ENCODE results near the gene EIF3A. TPM values are rescaled to one million over a fixed set of nuclear protein-coding genes. Genes with fewer than 3 reads are reported as not detected.

The EIF3A gene
- total RNA-seq, 4 donors from 2014 or later = 78.8 to 95.4 (median 94.8) TPM

DNA sequence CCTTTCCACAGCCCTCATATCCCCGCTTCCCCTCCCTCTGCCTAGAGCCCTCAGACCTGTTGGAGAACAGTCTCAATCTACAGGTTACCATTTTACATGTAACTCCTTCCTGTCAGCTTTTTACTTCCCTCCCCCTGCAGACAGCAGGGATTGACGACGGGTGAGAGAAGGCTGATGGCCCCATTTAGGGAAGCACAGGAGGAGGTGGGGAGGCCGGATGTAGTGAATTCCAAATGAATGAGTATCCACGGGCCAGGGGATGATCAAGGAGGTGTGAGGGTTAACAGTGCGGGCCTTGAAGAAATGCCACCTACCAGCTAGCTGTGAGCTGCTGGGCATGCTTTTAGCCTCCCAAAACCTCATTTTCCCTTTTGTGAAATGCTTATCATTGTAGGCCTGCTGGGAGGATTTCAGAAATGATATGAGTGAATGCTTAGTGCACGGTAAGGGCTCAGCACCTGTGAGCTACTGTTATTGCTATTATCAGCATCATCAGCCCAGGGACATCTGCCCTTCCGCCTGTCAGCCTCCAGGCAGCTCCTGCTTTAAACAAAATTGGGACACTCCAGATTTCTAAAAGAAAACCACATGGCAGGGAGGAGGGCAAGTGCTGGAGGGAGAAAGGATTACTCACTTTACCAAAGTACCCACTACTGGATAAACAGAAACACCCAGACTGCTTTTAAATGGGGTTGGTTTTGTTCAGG is 57.6 kb downstream of the EIF3A start:
- DNase-seq (ENCODE audit: low spot score in 2 of 2) = no peak
- H3K27me3 ChIP-seq = no peaks in the 10 kb centered on the region
- no peak for TF ChIP-seq CTCF (IDR thresholded peaks at IDR 0.05)
- TF ChIP-seq EP300 (IDR thresholded peaks at IDR 0.05) = no peak
- no peak for TF ChIP-seq POLR2A (IDR thresholded peaks at IDR 0.05)
- H3K36me3 ChIP-seq = no peaks in the 10 kb centered on the region
- WGBS, 2 donors = 58% methylated on average over 8 of the region's 8 CpGs
- H3K9me3 ChIP-seq = no peaks in the 10 kb centered on the region
- H3K27ac ChIP-seq = no peak overlapping the region
- peaks cover 0 to 24% (median 3%) of the 10 kb centered on the region in 4 donors for H3K4me1 ChIP-seq
- H3K4me3 ChIP-seq = no peak overlapping the region

- 29% methylated on average over 2 of the region's 2 CpGs; no CpG with 5 or more reads in 1 of the 2 donors for WGBS, 2 donors
- H3K9me3 ChIP-seq = no peaks in the 10 kb centered on the region
- H3K27ac ChIP-seq = no peak overlapping the region
- H3K36me3 ChIP-seq = no peaks in the 10 kb centered on the region
- H3K4me1 ChIP-seq = peaks cover 0 to 11% (median 2%) of the 10 kb centered on the region in 4 donors
- H3K27me3 ChIP-seq = no peaks in the 10 kb centered on the region
- no peak for DNase-seq (ENCODE audit: low spot score in 2 of 2)
- TF ChIP-seq POLR2A (IDR thresholded peaks at IDR 0.05) (no peak), EP300 (IDR thresholded peaks at IDR 0.05) (no peak), CTCF (IDR thresholded peaks at IDR 0.05) (no peak)
- H3K4me3 ChIP-seq = no peak overlapping the region
These were observed 60.0 kb downstream of the EIF3A start for GRCh38 chr10:119020627-119020946.

DNA sequence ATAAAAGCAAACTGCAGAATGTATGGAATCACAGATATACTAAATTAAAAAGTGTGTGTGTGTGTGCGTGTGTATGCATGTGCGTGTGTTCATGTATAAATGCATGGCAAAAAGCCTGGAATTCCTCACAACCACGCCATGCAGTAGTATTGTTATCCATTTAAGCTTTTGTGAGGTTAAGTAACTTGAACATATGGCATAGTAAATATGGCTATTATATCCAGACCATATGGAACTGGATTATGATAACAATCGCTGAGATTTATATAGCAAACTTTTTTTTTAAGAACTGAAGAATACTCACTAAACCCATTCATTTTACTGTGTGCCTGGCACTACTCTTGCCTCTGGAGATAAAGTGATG is 73.4 kb downstream of the EIF3A start:
- WGBS, 2 donors = 35 to 38% methylated on average over 4 of the region's 4 CpGs
- Histone ChIP-seq H3K4me3 (no peak overlapping the region), H3K9me3 (no peaks in the 10 kb centered on the region), H3K4me1 (peaks cover 0 to 7% (median 0%) of the 10 kb centered on the region in 4 donors), H3K27ac (no peak overlapping the region), H3K27me3 (no peaks in the 10 kb centered on the region), H3K36me3 (no peaks in the 10 kb centered on the region)
- no peak for DNase-seq (ENCODE audit: low spot score in 2 of 2)
- TF ChIP-seq EP300 (IDR thresholded peaks at IDR 0.05) = no peak
- no peak for TF ChIP-seq CTCF (IDR thresholded peaks at IDR 0.05)
- TF ChIP-seq POLR2A (IDR thresholded peaks at IDR 0.05) = no peak

DNA sequence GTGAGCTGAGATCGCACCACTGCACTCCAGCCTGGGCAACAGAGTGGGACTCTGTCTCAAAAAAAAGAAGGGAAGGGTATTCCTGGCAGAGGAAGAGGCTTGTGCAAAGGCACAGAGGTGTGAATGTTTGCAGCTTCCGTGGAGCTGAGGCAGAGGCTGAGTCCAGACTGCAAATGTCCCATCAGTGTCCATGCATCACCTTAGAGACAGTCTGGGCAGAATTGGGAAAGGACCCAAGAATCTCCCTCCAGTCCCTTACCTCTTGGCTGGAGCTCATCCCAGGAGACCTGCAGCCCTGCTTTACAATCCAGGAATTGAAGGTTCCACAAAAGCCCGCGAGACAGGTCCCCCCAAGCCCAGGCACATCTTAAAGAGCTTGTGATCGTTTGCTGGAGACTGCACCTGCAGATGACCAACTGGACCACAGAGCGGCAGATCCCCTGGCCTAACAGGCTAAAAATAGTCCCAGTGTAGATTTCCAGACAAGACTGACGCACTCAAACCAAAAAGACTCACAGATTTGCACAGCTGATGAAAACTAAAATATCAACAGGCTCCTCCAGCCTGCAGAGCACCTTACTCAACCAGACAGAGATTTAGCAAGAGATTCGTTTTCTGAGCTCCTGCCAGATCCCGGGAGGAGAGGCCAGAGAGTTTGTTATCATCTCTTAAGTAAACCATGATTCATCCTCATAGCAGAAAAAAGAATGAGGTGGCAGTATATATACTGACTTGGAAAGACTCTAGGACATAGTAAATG is 74.0 kb downstream of the EIF3A start:
- Histone ChIP-seq H3K27me3 (no peaks in the 10 kb centered on the region), H3K9me3 (no peaks in the 10 kb centered on the region), H3K27ac (peak overlapping the region in 2 of 4 donors; percentile 1 to 17), H3K4me3 (no peak overlapping the region), H3K4me1 (peaks cover 0 to 7% (median 0%) of the 10 kb centered on the region in 4 donors), H3K36me3 (no peaks in the 10 kb centered on the region)
- 53 to 59% methylated on average over 9 of the region's 9 CpGs for WGBS, 2 donors
- peak; percentile 34 to 77 for DNase-seq (ENCODE audit: low spot score in 2 of 2)
- TF ChIP-seq POLR2A (IDR thresholded peaks at IDR 0.05) (no peak), EP300 (IDR thresholded peaks at IDR 0.05) (peak in 1 of 2 donors; percentile 50)

GRCh38 chr10:119005362-119006043 is 75.1 kb downstream of the EIF3A start:
- 76 to 84% methylated on average over 9 of the region's 9 CpGs for WGBS, 2 donors
- no peak overlapping the region for H3K4me3 ChIP-seq
- no peaks in the 10 kb centered on the region for H3K27me3 ChIP-seq
- H3K36me3 ChIP-seq = no peaks in the 10 kb centered on the region
- H3K27ac ChIP-seq = no peak overlapping the region
- H3K9me3 ChIP-seq = no peaks in the 10 kb centered on the region
- no peak for DNase-seq (ENCODE audit: low spot score in 2 of 2)
- H3K4me1 ChIP-seq = peaks cover 0 to 7% (median 0%) of the 10 kb centered on the region in 4 donors
- TF ChIP-seq POLR2A (IDR thresholded peaks at IDR 0.05) (no peak), EP300 (IDR thresholded peaks at IDR 0.05) (no peak), CTCF (IDR thresholded peaks at IDR 0.05) (no peak)

Measured in tibial nerve (tissue), 4 donors.